ENCODE results near the gene ASTL.
A peak's percentile ranks its signal among the peaks of the same experiment; 100 is the strongest.

ASTL gene

DNA sequence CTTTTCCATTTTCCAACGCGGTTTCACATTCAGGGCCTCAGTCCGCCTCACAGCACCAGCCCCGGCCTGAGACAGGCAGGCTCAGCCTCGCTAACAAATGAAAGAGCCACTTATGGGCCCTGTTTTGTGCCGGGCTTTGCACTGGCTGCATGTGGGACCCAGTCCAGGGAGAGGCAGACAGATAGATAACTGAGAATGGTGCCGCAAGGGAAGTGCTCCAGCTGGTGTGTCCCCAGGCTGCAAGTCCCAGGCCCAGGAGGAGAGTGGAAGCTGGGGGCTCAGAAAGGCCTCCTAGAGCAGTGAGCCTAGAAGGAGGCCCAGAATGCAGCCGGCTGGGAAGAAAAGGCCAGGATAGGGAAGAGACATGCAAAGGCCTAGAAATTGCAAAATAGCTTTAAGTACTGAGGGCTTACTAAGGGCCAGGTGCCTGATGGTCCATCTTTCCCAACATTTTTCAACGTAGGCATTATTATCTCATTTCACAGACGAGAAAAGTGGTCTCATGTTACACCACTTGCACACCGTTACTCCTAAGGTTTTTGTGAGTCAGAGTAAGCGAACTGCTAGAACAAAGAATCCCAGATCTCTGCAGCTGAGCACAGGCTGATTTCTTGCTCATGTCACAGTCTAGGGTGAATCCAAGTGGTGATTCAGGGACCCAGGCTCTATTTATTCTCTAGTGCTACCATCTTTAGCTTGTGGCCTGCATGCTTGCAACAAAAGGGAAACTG, 47.9 kb downstream of the ASTL start:
- no peak for TF ChIP-seq TAF1 (IDR thresholded peaks at IDR 0.05; ENCODE audit: low read depth)
- no peak for TF ChIP-seq YY1 (IDR thresholded peaks at IDR 0.05; ENCODE audit: low read depth)
- TF ChIP-seq RAD21 (IDR thresholded peaks at IDR 0.05; ENCODE audit: low read depth) = no peak
- TF ChIP-seq CEBPB (IDR thresholded peaks at IDR 0.05) = no peak
- TF ChIP-seq, protein P1, sequence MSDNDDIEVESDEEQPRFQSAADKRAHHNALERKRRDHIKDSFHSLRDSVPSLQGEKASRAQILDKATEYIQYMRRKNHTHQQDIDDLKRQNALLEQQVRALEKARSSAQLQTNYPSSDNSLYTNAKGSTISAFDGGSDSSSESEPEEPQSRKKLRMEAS (IDR thresholded peaks at IDR 0.05) = no peak
- TF ChIP-seq EP300 (IDR thresholded peaks at IDR 0.05; ENCODE audit: borderline replicate concordance) = no peak
- TF ChIP-seq CREB1 (IDR thresholded peaks at IDR 0.05; ENCODE audit: low read depth) = no peak
- TF ChIP-seq FOXM1 (IDR thresholded peaks at IDR 0.05; ENCODE audit: borderline replicate concordance, low read depth) = no peak
- TF ChIP-seq TCF12 (IDR thresholded peaks at IDR 0.05; ENCODE audit: low read depth) = no peak
- TF ChIP-seq ZBTB7A (IDR thresholded peaks at IDR 0.05; ENCODE audit: low read depth) = no peak
- TF ChIP-seq, protein P2, sequence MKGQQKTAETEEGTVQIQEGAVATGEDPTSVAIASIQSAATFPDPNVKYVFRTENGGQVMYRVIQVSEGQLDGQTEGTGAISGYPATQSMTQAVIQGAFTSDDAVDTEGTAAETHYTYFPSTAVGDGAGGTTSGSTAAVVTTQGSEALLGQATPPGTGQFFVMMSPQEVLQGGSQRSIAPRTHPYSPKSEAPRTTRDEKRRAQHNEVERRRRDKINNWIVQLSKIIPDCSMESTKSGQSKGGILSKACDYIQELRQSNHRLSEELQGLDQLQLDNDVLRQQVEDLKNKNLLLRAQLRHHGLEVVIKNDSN (IDR thresholded peaks at IDR 0.05) = no peak
- no peak for TF ChIP-seq TEAD4 (IDR thresholded peaks at IDR 0.05)
- TF ChIP-seq, protein P3, sequence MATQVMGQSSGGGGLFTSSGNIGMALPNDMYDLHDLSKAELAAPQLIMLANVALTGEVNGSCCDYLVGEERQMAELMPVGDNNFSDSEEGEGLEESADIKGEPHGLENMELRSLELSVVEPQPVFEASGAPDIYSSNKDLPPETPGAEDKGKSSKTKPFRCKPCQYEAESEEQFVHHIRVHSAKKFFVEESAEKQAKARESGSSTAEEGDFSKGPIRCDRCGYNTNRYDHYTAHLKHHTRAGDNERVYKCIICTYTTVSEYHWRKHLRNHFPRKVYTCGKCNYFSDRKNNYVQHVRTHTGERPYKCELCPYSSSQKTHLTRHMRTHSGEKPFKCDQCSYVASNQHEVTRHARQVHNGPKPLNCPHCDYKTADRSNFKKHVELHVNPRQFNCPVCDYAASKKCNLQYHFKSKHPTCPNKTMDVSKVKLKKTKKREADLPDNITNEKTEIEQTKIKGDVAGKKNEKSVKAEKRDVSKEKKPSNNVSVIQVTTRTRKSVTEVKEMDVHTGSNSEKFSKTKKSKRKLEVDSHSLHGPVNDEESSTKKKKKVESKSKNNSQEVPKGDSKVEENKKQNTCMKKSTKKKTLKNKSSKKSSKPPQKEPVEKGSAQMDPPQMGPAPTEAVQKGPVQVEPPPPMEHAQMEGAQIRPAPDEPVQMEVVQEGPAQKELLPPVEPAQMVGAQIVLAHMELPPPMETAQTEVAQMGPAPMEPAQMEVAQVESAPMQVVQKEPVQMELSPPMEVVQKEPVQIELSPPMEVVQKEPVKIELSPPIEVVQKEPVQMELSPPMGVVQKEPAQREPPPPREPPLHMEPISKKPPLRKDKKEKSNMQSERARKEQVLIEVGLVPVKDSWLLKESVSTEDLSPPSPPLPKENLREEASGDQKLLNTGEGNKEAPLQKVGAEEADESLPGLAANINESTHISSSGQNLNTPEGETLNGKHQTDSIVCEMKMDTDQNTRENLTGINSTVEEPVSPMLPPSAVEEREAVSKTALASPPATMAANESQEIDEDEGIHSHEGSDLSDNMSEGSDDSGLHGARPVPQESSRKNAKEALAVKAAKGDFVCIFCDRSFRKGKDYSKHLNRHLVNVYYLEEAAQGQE (IDR thresholded peaks at IDR 0.05; ENCODE audit: low read depth) = no peak
- no peak for TF ChIP-seq EGR1 (IDR thresholded peaks at IDR 0.05)
- TF ChIP-seq NFIC (IDR thresholded peaks at IDR 0.05) = no peak

- 0 out of 2 replicates have a peak, but pooled peaks have one; percentile 3 for TF ChIP-seq NFIC (IDR thresholded peaks at IDR 0.05)
- TF ChIP-seq TCF12 (IDR thresholded peaks at IDR 0.05; ENCODE audit: low read depth) = no peak
- TF ChIP-seq TAF1 (IDR thresholded peaks at IDR 0.05; ENCODE audit: low read depth) = no peak
- no peak for TF ChIP-seq EP300 (IDR thresholded peaks at IDR 0.05; ENCODE audit: borderline replicate concordance)
- TF ChIP-seq RAD21 (IDR thresholded peaks at IDR 0.05; ENCODE audit: low read depth) = no peak
- TF ChIP-seq, protein P2 (IDR thresholded peaks at IDR 0.05) = no peak
These were observed 48.7 kb downstream of the ASTL start for GRCh38 chr2:96089356-96090195.

DNA sequence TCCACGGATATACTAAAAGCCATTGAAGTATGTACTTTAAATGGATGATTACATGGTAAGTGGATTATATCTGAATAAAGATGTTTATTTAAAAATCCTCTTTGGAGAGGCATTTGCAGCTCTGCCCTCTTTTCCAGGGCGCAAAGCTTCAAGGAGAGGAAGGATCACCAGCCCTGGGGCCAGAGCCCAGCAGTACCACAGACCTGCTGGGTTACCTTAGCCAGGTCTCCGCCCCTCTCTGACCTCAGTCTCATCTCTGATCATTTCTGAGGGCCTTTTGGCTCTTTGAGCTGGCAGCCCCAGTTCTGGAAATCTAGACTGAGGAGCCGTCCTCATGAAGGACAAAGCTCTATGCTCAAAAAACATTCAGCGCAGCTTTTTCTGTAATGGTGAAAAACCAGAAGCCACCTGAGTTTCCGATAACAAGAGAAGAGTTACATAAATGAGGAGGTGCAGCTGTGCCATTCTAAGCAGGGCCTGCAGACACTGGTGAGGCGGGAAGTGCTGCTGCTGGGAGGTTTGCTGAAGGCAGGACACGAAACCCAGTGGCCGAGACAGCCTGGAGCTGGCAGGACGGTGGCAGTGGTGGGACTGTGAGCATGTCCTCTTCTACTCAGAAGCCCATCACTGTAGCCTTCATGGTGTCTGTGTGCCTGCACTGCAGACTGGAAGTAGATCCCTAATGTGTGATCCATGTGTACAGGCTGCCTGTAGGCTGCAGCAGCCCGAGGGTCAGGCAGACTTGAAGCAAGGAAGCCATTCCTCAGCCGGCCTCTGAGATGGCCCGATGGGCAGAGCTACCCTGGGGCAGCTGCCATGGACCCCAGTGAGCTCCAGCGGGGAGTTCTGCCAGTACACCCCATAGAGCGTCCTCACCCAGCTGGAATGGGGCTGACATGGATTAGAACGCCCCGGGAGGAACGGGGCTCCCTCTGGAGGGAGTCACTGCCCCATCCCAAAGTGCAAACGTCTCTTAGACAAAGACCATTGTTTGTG, 49.7 kb downstream of the ASTL start:
- TF ChIP-seq FOXM1 (IDR thresholded peaks at IDR 0.05; ENCODE audit: borderline replicate concordance, low read depth) = no peak
- no peak for TF ChIP-seq CEBPB (IDR thresholded peaks at IDR 0.05)
- TF ChIP-seq TAF1 (IDR thresholded peaks at IDR 0.05; ENCODE audit: low read depth) = no peak
- no peak for TF ChIP-seq EP300 (IDR thresholded peaks at IDR 0.05; ENCODE audit: borderline replicate concordance)
- no peak for TF ChIP-seq NFIC (IDR thresholded peaks at IDR 0.05)
- TF ChIP-seq TEAD4 (IDR thresholded peaks at IDR 0.05) = no peak
- TF ChIP-seq, protein P1 (IDR thresholded peaks at IDR 0.05) = no peak
- no peak for TF ChIP-seq ZBTB7A (IDR thresholded peaks at IDR 0.05; ENCODE audit: low read depth)
- TF ChIP-seq, protein P3 (IDR thresholded peaks at IDR 0.05; ENCODE audit: low read depth) = no peak
- TF ChIP-seq CREB1 (IDR thresholded peaks at IDR 0.05; ENCODE audit: low read depth) = no peak
- TF ChIP-seq TCF12 (IDR thresholded peaks at IDR 0.05; ENCODE audit: low read depth) = no peak
- TF ChIP-seq EGR1 (IDR thresholded peaks at IDR 0.05) = no peak

- TF ChIP-seq NFIC (IDR thresholded peaks at IDR 0.05) (no peak), TCF12 (IDR thresholded peaks at IDR 0.05; ENCODE audit: low read depth) (no peak), CEBPB (IDR thresholded peaks at IDR 0.05) (no peak), ZBTB7A (IDR thresholded peaks at IDR 0.05; ENCODE audit: low read depth) (no peak), EGR1 (IDR thresholded peaks at IDR 0.05) (no peak), RAD21 (IDR thresholded peaks at IDR 0.05; ENCODE audit: low read depth) (no peak), CREB1 (IDR thresholded peaks at IDR 0.05; ENCODE audit: low read depth) (no peak), TEAD4 (IDR thresholded peaks at IDR 0.05) (no peak), EP300 (IDR thresholded peaks at IDR 0.05; ENCODE audit: borderline replicate concordance) (no peak), TAF1 (IDR thresholded peaks at IDR 0.05; ENCODE audit: low read depth) (no peak), FOXM1 (IDR thresholded peaks at IDR 0.05; ENCODE audit: borderline replicate concordance, low read depth) (no peak), YY1 (IDR thresholded peaks at IDR 0.05; ENCODE audit: low read depth) (no peak)
- TF ChIP-seq, protein P3 (IDR thresholded peaks at IDR 0.05; ENCODE audit: low read depth) = no peak
- TF ChIP-seq, protein P2 (IDR thresholded peaks at IDR 0.05) = no peak
- TF ChIP-seq, protein P1 (IDR thresholded peaks at IDR 0.05) = no peak
These were observed 51.2 kb downstream of the ASTL start for GRCh38 chr2:96087130-96087529.
